Effector CD8-positive, alpha-beta T cell (primary cell): Measurements from ENCODE around the gene AKR1C1.
"Not testable (repeated sequence)": the region's sequence is repeated elsewhere in the genome, so short reads cannot be mapped to it uniquely, and the experiment has no call there.

Experiments
- DNase-seq: peaks from one replicate; lab custom pipeline; 2025; lab: John Stamatoyannopoulos, UW

Gene AKR1C1

DNA sequence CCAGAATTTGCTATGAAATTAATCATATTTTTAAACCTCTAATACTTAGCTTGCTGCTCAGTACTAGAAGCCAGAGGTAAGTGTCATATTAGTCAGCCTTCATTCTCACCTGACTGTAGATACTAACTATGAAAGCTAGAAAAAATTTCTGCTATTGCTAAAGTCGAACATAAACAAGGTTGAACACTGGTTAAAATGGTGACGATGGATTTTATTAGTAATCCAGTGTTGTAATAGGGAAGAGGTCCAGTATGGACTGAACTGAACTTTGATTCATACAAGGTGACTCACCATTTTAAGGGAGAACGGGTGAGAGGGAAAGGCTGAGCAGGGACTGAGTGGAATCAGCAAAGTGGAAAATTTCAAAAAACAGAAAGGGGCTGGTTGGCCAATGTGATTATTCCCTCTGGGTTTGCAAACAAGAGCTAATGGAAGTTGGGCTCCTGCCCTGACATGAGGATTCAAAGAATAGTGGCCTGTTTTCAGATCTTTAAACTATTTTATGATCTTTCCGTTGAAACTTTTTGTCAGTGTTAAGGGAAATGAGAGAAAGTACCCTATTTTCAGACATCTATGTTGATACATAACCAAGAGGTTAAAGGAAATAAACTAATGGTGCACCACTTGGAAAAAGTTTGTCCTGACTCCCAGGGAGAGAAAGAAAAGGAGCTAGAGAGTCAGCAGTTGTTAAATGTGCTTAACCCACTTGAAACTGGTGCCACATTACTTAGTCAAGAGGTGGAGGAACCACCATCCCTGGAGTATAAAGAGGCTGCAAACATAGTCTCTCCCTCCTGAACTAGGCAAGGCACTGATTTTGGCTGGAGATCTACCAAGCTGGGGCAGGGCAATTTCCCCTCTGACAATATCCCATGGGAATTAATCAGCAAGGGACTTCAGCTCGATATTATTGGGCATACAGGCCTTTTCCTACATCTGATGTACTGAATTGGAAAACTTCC, 15.3 kb upstream of the AKR1C1 start:
- DNase-seq = no peak

DNA sequence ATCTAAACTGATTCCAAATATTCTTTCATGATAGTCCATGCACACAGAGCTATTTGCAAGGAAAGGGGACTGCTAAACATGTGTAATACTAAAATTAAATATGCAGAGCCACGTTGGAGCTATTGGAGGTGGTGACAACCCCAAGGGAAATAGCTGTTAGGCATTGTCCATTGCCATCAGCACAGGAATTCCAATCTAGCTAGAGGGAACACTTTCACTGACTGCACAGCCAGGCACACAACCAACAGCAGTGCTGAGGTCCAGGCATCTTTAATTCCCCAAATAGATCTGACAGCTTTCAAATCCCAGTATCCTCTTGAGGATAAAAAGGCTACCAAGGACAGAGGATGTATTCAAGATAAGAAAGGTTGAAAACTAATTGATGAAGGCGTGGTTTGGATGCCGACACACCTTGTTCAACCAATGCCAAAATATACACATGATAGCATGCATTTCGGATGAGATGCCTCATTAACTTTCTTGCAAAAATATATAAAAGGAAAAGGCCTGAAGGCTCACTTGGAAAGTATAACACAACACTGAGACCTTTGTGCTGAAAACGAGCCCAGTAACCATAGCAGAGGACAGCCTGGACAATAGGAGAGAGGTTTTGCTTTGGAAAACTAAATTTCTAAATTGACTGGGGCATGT, 11.6 kb upstream of the AKR1C1 start:
- not testable (repeated sequence) for DNase-seq

DNA sequence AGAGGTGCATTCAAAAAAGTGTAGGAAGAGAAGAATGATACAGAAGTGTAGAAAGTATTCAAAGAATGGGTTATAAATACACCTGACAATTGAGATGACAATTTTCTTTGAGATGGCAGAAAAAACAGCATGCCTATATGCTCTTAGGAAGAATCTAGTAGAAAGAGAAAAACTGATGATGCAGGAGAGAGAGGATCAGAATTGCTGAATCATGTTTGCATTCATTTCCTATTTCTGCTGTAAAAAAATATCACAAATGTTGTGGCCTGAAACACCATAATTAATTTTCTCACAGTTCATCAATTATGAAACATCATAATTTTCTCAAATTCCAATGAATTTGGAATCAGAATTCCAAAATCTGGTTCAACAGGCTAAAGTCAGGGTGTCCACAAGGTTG, 9.8 kb upstream of the AKR1C1 start:
- DNase-seq = no peak

DNA sequence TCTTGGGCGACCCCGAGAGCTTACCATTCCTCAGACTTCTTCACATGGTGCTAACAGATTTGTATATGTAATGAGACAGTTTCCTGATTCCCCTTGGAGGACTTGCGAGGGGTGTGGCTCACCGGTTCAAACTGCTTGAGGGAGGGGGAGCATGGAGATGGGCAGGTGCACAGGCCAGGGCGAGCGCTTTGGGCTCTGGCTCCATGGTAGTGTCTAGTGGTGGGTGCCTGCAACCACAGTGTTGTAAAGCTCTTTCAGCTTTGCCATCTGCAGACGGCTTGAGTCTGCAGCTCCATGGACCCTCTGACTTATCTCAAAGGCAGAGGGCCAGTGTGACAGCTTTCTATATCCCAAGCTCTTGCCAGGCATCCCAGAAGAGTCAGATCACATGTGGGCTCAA, 7.1 kb upstream of the AKR1C1 start:
- DNase-seq = not testable (repeated sequence)

DNA sequence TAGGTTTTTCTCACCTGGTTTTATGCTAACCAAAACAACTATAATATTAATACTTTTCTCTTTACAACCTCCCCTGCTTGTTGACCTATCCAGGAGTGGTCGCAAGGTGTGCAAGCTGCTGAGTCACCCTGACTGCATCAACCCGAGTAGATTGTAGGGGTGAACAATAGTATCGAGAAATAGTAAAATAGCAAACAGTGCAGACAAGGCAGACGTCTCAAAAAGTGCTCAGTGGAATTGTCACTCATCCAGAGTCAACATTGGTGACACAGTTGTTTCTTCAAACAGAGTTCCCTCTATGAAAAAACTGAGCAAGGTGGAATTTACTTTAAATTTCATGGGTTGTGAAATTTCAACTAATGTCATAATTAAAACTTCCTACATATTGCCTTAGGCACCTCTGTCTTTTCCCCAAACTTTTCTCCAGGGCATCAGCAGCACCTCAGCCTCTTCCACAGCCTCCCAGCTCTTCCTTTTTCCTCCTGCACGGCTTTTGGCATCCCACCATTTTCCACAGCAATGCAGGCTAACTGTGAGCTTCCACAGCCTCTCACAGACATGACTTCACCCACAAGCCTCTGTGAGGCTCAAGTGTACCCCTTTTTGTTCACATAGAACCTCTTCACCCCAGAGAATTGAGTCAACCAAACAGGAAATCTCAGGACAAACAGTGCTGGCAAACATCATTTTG, 6.1 kb upstream of the AKR1C1 start:
- DNase-seq = not testable (repeated sequence)

DNA sequence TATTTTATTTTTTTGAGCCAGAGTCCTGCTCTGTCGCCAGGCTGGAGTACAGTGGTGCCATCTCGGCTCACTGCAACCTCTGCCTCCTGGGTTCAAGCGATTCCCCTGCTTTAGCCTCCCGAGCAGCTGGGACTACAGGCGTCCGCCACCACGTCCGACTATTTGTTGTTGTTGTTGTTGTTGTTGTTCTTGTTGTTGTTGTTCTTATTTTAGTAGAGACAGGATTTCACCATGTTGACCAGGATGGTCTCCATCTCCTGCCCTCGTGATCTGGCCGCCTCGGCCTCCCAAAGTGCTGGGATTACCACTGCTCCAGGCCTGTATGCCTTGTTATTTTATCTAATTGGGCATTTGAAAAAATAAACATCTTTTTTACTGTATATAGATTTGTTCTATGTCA, 1.7 kb upstream of the AKR1C1 start:
- DNase-seq = not testable (repeated sequence)

DNA sequence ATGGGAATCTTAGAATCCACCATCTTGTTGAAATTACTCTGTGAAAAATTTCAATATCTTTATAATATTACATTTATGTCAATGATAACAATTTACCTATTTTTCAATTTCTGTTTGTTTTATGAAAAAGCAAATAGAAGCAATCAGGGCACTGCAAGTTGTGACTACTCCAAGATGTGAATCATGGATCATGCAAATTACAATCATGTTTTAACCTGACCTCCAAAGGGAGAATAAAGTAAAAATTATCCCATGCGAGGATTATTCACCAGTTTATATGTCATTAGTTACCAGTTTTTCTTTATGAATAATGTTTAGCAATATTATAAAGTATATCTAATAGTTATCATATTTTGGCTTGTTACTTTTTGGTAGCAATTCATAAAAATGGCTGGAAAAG, 907 bp upstream of the AKR1C1 start:
- DNase-seq = not testable (repeated sequence)

DNA sequence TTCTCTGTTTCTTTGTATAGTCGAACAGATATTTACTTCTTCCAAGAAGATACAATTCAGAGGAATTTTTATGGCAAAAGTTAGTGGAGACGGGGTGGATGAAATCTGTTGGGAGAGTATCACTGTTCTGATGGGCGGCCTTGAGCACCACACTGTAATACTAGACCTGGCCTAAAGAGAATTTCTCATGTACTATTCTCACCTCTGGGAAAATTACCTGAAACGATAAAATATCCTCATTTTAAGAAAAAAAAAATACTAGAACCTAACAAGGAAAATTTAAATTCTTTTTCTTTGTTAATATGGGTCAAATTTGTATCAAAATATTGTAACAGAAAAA, 570 bp downstream of the AKR1C1 start:
- DNase-seq = not testable (repeated sequence)

DNA sequence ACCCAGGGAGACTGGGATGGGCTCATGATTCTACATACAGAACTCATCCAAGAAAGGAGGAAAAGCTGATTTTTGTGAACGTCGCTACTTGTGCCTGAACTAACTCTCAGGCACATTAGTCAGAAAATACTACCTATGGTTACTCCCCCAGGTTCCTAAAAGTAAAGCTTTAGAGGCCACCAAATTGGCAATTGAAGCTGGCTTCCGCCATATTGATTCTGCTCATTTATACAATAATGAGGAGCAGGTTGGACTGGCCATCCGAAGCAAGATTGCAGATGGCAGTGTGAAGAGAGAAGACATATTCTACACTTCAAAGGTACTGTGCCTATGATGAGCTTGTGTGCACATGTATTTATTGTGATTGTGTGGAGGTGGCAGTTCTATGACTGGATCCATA, 2.5 kb downstream of the AKR1C1 start:
- not testable (repeated sequence) for DNase-seq

DNA sequence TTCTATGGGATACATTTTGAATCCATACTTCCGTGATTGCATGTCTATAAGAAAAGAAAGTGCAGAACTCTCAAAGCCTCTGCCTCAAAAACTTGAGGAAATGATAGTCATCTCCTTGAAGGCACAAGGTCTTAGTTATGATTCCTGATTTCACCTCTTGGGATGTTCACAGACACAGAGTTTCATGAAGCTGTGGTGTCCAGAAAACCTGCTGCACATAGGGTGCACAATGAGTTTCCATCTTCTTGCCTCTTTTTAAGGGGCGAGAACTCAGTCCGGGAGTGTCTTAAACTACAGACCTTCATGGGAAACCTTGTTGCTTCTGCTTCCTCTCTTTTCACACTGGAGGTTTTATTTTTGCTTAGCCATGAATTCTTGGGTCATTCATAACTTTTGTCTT, 4.0 kb downstream of the AKR1C1 start:
- DNase-seq = not testable (repeated sequence)

DNA sequence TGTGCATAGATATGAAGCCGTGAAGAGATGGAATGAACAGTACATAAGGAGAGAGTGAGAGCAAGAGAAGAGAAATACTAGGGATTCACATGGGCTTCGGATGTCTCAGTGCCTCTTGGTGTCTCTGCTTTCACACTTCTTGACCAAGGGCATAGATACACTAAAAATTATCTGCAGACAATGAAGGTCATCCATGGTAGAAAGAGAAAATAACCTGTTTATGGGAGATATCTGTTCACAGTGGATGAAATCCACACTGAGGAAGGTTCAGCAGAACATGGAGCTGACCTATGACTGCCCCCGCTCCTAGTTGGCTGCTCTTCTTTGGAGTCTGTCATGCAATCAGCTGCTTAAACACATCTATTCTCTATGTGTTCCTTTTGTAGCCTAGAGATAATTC, 6.1 kb downstream of the AKR1C1 start:
- not testable (repeated sequence) for DNase-seq

DNA sequence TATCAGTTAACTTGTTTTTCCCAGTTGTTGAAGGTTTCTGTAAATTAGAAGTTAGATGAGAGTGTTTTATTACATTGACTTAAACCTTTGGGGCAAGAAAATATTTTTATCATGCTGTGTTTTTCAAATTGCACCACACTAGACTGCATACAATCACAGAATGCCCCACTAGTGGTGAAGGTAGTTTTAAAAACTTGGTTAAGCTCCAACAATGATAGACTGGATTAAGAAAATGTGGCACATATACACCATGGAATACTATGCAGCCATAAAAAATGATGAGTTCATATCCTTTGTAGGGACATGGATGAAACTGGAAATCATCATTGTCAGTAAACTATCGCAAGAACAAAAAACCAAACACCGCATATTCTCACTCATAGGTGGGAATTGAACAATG, 7.1 kb downstream of the AKR1C1 start:
- not testable (repeated sequence) for DNase-seq

DNA sequence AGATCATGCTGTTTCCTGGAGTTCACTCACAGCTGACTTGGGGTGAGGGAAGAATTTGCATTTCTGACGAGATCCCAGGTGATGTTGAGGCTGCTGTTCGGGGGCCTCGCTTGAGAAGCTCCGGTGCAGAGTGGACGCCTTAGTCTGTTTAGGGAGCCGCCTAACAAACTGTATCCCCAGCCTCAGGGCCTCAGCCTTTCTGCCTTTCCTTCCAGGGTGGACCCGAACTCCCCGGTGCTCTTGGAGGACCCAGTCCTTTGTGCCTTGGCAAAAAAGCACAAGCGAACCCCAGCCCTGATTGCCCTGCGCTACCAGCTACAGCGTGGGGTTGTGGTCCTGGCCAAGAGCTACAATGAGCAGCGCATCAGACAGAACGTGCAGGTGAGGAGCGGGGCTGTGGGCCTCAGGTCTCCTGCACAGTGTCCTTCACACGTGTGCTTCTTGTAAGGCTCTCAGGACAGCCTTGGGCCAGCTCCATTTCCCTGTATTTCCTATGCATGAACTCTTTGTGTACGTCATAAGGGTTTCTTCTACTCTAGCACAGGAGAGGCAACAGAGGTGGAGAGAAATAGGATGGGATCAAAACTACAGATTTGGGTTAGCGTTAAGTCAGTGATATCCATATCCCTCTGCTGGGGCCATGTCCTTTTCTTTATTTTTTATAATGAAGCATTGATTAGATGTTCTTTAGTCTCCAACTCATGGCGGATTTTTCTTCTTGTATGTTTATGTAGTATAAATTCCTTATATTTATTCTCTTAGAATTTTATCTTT, 9.3 kb downstream of the AKR1C1 start:
- not testable (repeated sequence) for DNase-seq

DNA sequence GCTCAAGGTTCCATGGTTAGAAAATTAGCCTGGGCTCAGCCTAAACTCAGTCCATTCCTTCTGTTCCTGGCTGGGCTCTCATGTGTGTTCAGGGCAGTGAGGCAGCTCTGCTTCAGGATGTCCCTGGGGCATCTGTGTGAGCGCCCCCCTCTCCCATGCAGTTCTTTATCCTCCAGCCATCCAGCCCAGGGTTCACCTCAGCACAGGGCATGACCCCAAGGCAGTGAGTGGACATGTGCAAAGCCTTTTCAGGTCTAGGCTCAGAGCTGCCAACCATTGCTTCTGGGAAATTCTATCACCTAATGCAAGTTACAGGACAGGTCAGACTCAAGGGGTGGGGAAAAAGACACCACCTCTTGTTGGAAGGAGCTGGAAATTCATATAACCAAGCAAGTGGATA, 10.1 kb downstream of the AKR1C1 start:
- not testable (repeated sequence) for DNase-seq

DNA sequence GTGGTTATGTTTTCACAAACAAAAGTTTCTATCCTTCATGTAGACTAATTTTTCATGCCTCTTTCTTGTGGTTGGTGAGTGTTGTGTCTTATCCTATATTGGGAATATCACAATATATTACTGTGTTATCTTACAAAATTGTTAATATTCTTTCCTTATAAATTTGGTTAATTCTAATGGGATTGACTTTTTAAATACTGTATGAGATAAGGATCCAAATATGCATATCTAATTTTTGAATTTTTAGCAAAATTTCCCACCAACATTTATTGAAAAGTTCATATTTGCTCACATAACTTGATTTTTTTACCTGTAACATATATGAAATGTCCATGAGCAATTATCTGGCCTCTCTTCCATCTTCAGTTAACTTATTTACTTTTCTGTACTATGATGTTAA, 11.2 kb downstream of the AKR1C1 start:
- not testable (repeated sequence) for DNase-seq

DNA sequence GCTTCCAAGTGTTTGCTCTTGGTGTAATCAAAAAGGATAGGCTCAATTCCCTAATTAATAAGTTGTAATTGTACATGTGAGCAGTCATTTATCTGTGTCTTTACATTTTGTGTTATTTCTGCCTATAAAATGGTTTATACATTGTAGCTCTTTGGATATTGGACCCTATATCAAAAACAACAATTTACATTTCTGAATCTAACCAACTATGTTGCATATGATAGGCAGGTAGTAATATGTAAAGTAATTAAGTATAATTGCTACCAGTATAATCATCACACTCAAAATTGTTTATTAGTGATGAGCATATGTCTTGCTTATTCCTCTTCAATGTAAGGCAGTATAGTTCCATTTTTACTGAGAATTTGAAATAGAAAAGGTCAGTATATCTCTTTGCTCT, 13.8 kb downstream of the AKR1C1 start:
- no peak for DNase-seq

DNA sequence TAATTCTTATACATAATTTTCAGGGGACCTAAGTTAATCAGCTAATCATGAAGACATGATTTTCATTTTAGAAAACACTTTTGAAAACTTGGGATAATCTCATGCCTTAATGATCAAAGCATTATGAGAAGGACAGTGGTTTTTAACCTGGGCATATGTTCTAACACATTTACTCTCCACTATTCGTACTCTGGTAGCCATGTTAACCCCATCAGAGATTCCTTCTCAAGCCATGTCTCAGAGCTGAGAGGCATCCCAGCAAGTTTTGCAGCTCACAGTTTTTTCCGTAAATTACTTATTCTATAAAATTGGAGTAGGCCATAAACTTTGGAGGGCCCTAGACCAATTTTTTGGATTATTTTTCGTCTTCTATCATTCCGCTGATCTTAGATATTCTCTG, 15.7 kb downstream of the AKR1C1 start:
- no peak for DNase-seq

DNA sequence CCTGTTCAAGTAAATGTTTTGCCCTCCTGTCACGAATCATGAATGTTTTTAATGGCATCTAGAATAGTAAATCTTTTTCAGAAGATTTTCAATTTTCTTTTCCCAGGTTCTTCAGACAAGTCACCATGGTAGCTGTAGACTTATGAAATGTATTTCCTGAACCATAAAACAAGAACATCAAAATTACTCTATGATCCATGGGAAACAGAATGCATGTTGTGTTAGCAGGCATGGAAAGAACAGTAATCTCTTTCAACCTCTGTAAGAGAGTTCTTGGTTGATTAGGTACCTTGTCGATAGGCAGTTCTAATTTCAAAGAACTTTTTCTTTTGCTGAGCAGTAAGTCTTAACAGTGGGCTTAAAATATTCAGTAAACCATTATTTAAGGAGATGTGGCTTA, 17.6 kb downstream of the AKR1C1 start:
- no peak for DNase-seq

DNA sequence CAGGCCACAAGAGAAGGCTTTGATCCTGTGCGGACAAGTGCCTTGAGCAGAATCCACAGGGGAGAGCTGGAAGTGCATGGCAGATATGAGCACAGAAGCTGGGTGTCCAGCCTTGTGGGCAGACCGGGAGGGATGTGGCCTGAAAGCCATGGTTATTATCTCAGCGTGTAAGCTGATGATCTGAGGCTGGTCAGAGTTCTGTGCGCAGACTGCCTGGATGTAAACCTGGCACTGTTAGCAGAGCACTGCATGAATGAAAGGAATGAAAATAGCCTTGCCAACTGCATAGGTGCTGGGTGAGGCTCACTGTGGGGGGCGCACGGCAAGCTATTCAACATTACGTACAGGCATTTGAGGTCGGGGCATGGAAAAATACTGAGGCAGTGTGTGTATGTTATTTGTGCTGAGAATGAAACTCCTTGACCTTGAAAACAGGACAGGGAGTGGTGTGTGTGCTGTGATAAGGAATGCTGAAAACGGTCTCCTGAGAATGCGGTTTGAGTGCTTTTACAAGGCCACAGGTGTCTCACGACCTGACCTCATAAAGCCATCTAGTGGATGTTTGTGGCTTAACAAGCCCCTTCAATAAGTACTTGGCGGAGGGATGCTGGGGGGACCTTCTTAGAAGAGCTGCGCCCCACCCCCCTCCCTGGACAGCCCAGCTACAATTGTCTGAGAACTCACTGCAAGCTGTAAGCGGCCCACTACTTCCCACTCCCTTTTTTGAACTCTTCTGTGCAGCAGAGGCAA, 18.7 kb downstream of the AKR1C1 start:
- no peak for DNase-seq

DNA sequence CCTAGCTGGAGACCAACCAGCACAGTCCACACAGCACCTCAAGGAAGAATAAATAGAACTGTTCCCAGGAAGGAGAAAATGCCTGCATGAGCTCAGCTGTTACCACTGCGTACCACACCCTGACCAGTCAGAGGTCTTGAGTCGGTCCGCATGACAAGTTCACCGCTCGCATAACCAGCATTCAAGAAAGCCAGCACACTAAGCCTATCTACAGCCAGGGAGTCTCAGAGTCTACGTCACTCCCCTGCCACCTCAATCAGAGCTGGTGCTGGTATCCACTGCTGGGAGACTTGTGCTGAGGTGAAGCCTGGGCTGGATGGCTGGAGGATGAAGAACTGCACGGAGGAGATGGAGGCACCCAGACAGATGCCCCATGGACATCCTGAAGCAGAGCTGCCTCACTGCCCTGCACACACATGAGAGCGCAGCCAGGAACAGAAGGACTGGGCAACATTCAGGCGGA, 19.6 kb downstream of the AKR1C1 start:
- DNase-seq = no peak

DNA sequence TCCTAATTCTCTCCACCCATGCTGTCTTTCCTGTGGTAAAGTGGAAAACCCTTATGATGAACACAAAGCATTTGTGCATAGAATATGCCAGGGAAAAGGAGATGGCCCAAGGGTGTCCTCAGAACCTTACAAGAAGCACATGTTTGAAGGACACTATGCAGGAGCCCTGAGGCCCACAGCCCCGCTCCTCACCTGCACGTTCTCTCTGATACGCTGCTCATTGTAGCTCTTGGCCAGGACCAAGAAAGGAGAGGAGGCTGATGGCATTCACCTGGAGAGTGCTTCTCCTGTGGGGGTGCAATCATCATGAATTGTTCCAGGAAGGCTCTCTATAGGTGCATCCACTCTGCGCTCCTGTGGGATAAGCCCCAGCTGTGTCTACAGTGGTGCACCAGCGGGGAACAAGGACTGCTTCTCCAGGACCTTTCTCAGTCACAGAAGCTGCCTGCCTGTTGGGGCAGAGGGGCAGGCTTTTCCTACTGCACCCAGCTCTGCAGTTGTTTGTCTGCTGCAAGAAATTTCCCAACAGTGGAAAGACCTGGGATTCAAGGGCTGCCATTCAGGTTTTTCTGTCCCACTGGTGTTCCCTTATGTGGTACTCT, 20.5 kb downstream of the AKR1C1 start:
- no peak for DNase-seq
